ENCODE data around the gene GTSE1. TPM values are rescaled to one million over a fixed set of nuclear protein-coding genes. Genes with fewer than 3 reads are reported as not detected.

The GTSE1 gene
- total RNA-seq, 4 donors from 2014 or later, result 0.13 to 0.20 (median 0.19) TPM; not detected in 1

- H3K4me1 ChIP-seq, result no peaks in the 10 kb centered on the region
- 93% methylated on average over 3 of the region's 12 CpGs; no CpG with 5 or more reads in 1 of the 2 donors for WGBS, 2 donors (ENCODE audit: low coverage in 1 of 2)
- no peaks in the 10 kb centered on the region for H3K27me3 ChIP-seq
- H3K4me3 ChIP-seq, result no peak overlapping the region
- TF ChIP-seq POLR2AphosphoS5 (IDR thresholded peaks at IDR 0.05) (no peak), EP300 (IDR thresholded peaks at IDR 0.05) (no peak), POLR2A (IDR thresholded peaks at IDR 0.05) (no peak)
- H3K9me3 ChIP-seq, result peaks cover 0 to 4% (median 0%) of the 10 kb centered on the region in 3 donors
- peaks cover 0 to 98% of the 10 kb centered on the region in 2 donors for H3K36me3 ChIP-seq
- H3K27ac ChIP-seq, result no peak overlapping the region
- no peak for ATAC-seq
Observed at GRCh38 chr22:46280063-46280817, 16.4 kb upstream of the GTSE1 start.

- no peak overlapping the region for H3K27ac ChIP-seq
- TF ChIP-seq CTCF (IDR thresholded peaks at IDR 0.05) (no peak), POLR2A (IDR thresholded peaks at IDR 0.05) (no peak), EP300 (IDR thresholded peaks at IDR 0.05) (no peak), POLR2AphosphoS5 (IDR thresholded peaks at IDR 0.05) (no peak)
- no peak for ATAC-seq
- H3K27me3 ChIP-seq, result no peaks in the 10 kb centered on the region
- H3K36me3 ChIP-seq, result peaks cover 0 to 98% of the 10 kb centered on the region in 2 donors
- 86 to 94% methylated on average over 1 to 6 of the region's 19 CpGs for WGBS, 2 donors (ENCODE audit: low coverage in 1 of 2)
- no peaks in the 10 kb centered on the region for H3K4me1 ChIP-seq
- H3K9me3 ChIP-seq, result no peaks in the 10 kb centered on the region
- H3K4me3 ChIP-seq, result no peak overlapping the region
Observed at GRCh38 chr22:46280999-46281623, 15.6 kb upstream of the GTSE1 start.

- Histone ChIP-seq H3K4me3 (no peak overlapping the region), H3K36me3 (peaks cover 0 to 100% of the 10 kb centered on the region in 2 donors), H3K27ac (no peak overlapping the region), H3K27me3 (no peaks in the 10 kb centered on the region), H3K4me1 (no peaks in the 10 kb centered on the region), H3K9me3 (no peaks in the 10 kb centered on the region)
- ATAC-seq, result no peak
- TF ChIP-seq POLR2A (IDR thresholded peaks at IDR 0.05) (no peak), POLR2AphosphoS5 (IDR thresholded peaks at IDR 0.05) (no peak), CTCF (IDR thresholded peaks at IDR 0.05) (no peak), EP300 (IDR thresholded peaks at IDR 0.05) (no peak)
- 94% methylated on average over 6 of the region's 13 CpGs; no CpG with 5 or more reads in 1 of the 2 donors for WGBS, 2 donors (ENCODE audit: low coverage in 1 of 2)
Observed at GRCh38 chr22:46281866-46282678, 14.6 kb upstream of the GTSE1 start.

GRCh38 chr22:46286006-46286405 lies 10.7 kb upstream of the GTSE1 start:
- no peak for ATAC-seq
- Histone ChIP-seq H3K9me3 (no peaks in the 10 kb centered on the region), H3K36me3 (peaks cover 0 to 100% of the 10 kb centered on the region in 2 donors), H3K27ac (no peak overlapping the region), H3K4me3 (no peak overlapping the region), H3K4me1 (no peaks in the 10 kb centered on the region), H3K27me3 (no peaks in the 10 kb centered on the region)
- no peak for TF ChIP-seq CTCF (IDR thresholded peaks at IDR 0.05)
- TF ChIP-seq POLR2A (IDR thresholded peaks at IDR 0.05), result no peak
- no peak for TF ChIP-seq EP300 (IDR thresholded peaks at IDR 0.05)
- no peak for TF ChIP-seq POLR2AphosphoS5 (IDR thresholded peaks at IDR 0.05)
- WGBS, 2 donors (ENCODE audit: low coverage in 1 of 2), result 81 to 100% methylated on average over 1 to 2 of the region's 3 CpGs

Measured in gastroesophageal sphincter (tissue), 4 donors.